K562 (cell line): ENCODE measurements around the gene KNG1. TPM values are rescaled to one million over a fixed set of nuclear protein-coding genes. Genes with fewer than 3 reads are reported as not detected.

Source experiments
- ARNT ChIP-seq, 2 experiments: fragments of 450-650 bp; IDR thresholded peaks; 2 replicates each; pipeline ENCODE4 v1.6.1; 2016; ENCODE audit warnings: mild to moderate bottlenecking in 1 of 2
- ETS2 ChIP-seq: IDR thresholded peaks from 2 replicates; pipeline ENCODE4 v1.6.1; 2016; ENCODE audit warnings: borderline replicate concordance, missing genetic modification characterization, mild to moderate bottlenecking, moderate library complexity, missing compliant biosample characterization; ENCODE audit not compliant: poor library complexity, severe bottlenecking
- EZH2 ChIP-seq: IDR thresholded peaks from 2 replicates; pipeline ENCODE4 v1.6.1; 2012; ENCODE audit warnings: low read depth, mild to moderate bottlenecking, inconsistent platforms, low read length, borderline replicate concordance
- FOXJ3 ChIP-seq: sonication (generic); formaldehyde crosslinking; IDR thresholded peaks from 2 replicates; pipeline ENCODE4 v1.4.0; 2020; ENCODE audit warnings: mild to moderate bottlenecking, missing genetic modification reagents
- GATAD2B ChIP-seq: fragments of 450-650 bp; IDR thresholded peaks from 2 replicates; pipeline ENCODE4 v1.6.1; 2017; ENCODE audit warnings: mild to moderate bottlenecking, borderline replicate concordance
- HMG20B ChIP-seq: fragments of 250-450 bp; sonication (Bioruptor Pico); IDR thresholded peaks from 2 replicates; pipeline ENCODE4 v1.5.0; 2021; ENCODE audit warnings: mild to moderate bottlenecking
- SIN3A ChIP-seq, 2 experiments: fragments of 150-350 bp in 1 of 2; IDR thresholded peaks; 2 replicates each; pipeline ENCODE4 v1.6.1; 2011 to 2016; ENCODE audit warnings: borderline replicate concordance in 2 of 2, low read depth in 2 of 2, low read length in 2 of 2, mild to moderate bottlenecking in 2 of 2, moderate library complexity in 2 of 2; ENCODE audit not compliant: control insufficient read depth in 1 of 2
- SREBF1 ChIP-seq: fragments of 150-350 bp; IDR thresholded peaks from 2 replicates; pipeline ENCODE4 v1.6.1; 2014; ENCODE audit warnings: antibody characterized with exemption, low read depth, low read length, borderline replicate concordance
- ZNF143 ChIP-seq: sonication (generic); formaldehyde crosslinking; IDR thresholded peaks from 2 replicates; pipeline ENCODE4 v1.9.0; 2022; ENCODE audit warnings: mild to moderate bottlenecking, missing genetic modification reagents
- ZNF224 ChIP-seq: sonication (generic); formaldehyde crosslinking; IDR thresholded peaks from 2 replicates; pipeline ENCODE4 v1.8.0; 2022; ENCODE audit warnings: mild to moderate bottlenecking, missing genetic modification reagents
- ZNF780A ChIP-seq: fragments of 250-450 bp; sonication (Bioruptor Pico); IDR thresholded peaks from 2 replicates; pipeline ENCODE4 v1.5.0; 2021; ENCODE audit warnings: mild to moderate bottlenecking
- polyA plus RNA-seq, 8 experiments: library from polyadenylated mRNA; depleted of rRNA in 4 of 8; stranded (reverse) in 5 of 8; unstranded in 3 of 8; fragments of >200 nt; fragmentation: Nextera tagmentation in 2 of 8; fragmentation: Illumina TruSeq in 1 of 8; extraction: Ambion mirVana in 2 of 8; extraction: Trizol in 1 of 8; gene quantifications; 2 replicates each; pipeline versions ENCODE4 v1.2.1 to v1.2.3, GENCODE V29; 2011 to 2014; ENCODE audit warnings: inconsistent platforms in 1 of 8, missing spikeins in 1 of 8
- total RNA-seq, 7 experiments: library from RNA; depleted of rRNA in 6 of 7; stranded (reverse); fragments of >200 nt in 6 of 7; fragmentation: Illumina TruSeq in 2 of 7; extraction: Trizol in 2 of 7; gene quantifications; 2 replicates each; pipeline versions ENCODE4 v1.2.1 to v1.2.3, GENCODE V29; 2011 to 2021; ENCODE audit warnings: low replicate concordance in 1 of 7
- TF ChIP-seq, protein P1 (sequence below): fragments of 250-450 bp; sonication (Bioruptor Pico); IDR thresholded peaks from 2 replicates; pipeline ENCODE4 v1.4.0; 2020; ENCODE audit warnings: mild to moderate bottlenecking
- TF ChIP-seq, protein P2 (sequence below): fragments of 450-650 bp; IDR thresholded peaks from 2 replicates; pipeline ENCODE4 v1.6.1; 2018; ENCODE audit not compliant: partially characterized antibody
- TF ChIP-seq, protein P3 (sequence below): sonication (generic); formaldehyde crosslinking; IDR thresholded peaks from 2 replicates; pipeline ENCODE4 v1.8.0; 2022; ENCODE audit warnings: mild to moderate bottlenecking, missing genetic modification reagents
- TF ChIP-seq, protein P4 (sequence below): IDR thresholded peaks from 2 replicates; pipeline ENCODE4 v1.6.1; 2012; ENCODE audit warnings: low read depth, low read length, improper control_type of control experiment, borderline replicate concordance

KNG1 gene
- total and polyA plus RNA-seq, 9 of the 15 experiments (the other 6 are each of a cell fraction or from before 2014, with no cell fraction given) = 0.09 TPM; not detected in 8

DNA sequence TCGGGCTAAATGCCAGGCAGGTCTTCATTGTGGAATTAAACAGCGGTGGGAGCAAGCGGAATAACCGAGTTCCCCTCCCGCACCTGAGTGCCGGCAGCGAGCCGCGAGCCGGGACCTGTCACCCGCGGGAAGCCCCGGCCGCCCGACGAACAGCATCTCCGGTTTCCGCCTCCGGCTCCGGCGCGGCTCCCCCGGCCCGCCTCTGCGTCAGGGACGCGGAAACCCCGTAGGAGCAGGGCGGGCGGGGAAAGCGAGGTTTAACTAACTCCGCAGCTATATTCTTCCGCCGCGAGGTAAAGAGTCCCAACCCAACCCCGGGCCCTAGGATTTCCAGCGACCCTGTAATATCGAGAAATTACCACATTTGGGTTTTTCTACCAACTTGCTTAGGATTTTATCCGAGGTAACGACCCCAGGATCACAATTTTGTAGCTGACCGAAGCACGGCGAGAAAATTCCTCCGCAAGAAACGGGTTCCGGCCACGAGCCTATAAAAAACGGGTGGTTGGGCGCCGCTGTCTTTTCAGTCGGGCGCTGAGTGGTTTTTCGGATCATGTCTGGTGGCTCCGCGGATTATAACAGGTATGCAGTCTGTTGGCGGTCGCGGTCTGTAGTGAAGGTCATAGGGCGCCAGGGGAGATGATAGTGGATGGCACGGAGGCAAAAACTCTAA is 66.0 kb downstream of the KNG1 start, which contains the start of gene EIF4A2 (continued):
- TF ChIP-seq ZNF224 (CRISPR knock-in tag) = no peak
- TF ChIP-seq SIN3A (IDR thresholded peaks at IDR 0.05; ENCODE audit: borderline replicate concordance in 2 of 2, control insufficient read depth in 1 of 2, low read depth in 2 of 2, low read length in 2 of 2) = peak; percentile 73 to 87
- TF ChIP-seq ETS2 (tag) = no peak
- TF ChIP-seq, protein P1, sequence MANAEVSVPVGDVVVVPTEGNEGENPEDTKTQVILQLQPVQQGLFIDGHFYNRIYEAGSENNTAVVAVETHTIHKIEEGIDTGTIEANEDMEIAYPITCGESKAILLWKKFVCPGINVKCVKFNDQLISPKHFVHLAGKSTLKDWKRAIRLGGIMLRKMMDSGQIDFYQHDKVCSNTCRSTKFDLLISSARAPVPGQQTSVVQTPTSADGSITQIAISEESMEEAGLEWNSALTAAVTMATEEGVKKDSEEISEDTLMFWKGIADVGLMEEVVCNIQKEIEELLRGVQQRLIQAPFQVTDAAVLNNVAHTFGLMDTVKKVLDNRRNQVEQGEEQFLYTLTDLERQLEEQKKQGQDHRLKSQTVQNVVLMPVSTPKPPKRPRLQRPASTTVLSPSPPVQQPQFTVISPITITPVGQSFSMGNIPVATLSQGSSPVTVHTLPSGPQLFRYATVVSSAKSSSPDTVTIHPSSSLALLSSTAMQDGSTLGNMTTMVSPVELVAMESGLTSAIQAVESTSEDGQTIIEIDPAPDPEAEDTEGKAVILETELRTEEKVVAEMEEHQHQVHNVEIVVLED (CRISPR knock-in tag) = peak; percentile 70
- TF ChIP-seq, protein P2, sequence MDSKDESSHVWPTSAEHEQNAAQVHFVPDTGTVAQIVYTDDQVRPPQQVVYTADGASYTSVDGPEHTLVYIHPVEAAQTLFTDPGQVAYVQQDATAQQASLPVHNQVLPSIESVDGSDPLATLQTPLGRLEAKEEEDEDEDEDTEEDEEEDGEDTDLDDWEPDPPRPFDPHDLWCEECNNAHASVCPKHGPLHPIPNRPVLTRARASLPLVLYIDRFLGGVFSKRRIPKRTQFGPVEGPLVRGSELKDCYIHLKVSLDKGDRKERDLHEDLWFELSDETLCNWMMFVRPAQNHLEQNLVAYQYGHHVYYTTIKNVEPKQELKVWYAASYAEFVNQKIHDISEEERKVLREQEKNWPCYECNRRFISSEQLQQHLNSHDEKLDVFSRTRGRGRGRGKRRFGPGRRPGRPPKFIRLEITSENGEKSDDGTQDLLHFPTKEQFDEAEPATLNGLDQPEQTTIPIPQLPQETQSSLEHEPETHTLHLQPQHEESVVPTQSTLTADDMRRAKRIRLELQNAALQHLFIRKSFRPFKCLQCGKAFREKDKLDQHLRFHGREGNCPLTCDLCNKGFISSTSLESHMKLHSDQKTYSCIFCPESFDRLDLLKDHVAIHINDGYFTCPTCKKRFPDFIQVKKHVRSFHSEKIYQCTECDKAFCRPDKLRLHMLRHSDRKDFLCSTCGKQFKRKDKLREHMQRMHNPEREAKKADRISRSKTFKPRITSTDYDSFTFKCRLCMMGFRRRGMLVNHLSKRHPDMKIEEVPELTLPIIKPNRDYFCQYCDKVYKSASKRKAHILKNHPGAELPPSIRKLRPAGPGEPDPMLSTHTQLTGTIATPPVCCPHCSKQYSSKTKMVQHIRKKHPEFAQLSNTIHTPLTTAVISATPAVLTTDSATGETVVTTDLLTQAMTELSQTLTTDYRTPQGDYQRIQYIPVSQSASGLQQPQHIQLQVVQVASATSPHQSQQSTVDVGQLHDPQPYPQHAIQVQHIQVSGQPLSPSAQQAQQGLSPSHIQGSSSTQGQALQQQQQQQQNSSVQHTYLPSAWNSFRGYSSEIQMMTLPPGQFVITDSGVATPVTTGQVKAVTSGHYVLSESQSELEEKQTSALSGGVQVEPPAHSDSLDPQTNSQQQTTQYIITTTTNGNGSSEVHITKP = peak; percentile 11
- no peak for TF ChIP-seq ZNF780A (CRISPR knock-in tag)
- no peak for TF ChIP-seq ZNF143 (CRISPR knock-in tag)
- TF ChIP-seq, protein P3, sequence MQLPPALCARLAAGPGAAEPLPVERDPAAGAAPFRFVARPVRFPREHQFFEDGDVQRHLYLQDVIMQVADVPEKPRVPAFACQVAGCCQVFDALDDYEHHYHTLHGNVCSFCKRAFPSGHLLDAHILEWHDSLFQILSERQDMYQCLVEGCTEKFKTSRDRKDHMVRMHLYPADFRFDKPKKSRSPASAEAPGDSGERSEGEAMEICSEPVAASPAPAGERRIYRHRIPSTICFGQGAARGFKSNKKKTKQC (CRISPR knock-in tag) = no peak; the same call in 1 of the 2 replicates
- TF ChIP-seq SREBF1 = no peak
- TF ChIP-seq FOXJ3 (CRISPR knock-in tag) = no peak
- TF ChIP-seq, protein P4, sequence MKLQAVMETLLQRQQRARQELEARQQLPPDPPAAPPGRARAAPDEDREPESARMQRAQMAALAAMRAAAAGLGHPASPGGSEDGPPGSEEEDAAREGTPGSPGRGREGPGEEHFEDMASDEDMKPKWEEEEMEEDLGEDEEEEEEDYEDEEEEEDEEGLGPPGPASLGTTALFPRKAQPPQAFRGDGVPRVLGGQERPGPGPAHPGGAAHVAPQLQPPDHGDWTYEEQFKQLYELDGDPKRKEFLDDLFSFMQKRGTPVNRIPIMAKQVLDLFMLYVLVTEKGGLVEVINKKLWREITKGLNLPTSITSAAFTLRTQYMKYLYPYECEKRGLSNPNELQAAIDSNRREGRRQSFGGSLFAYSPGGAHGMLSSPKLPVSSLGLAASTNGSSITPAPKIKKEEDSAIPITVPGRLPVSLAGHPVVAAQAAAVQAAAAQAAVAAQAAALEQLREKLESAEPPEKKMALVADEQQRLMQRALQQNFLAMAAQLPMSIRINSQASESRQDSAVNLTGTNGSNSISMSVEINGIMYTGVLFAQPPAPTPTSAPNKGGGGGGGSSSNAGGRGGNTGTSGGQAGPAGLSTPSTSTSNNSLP = peak; percentile 69; the same call in 1 of the 2 replicates
- peak; percentile 90 to 97 for TF ChIP-seq ARNT (IDR thresholded peaks at IDR 0.05)
- peak; percentile 63; the same call in 1 of the 2 replicates for TF ChIP-seq GATAD2B
- TF ChIP-seq HMG20B (CRISPR knock-in tag) = peak; percentile 61; the same call in 1 of the 2 replicates
- TF ChIP-seq EZH2 = no peak
